GM19043 (cell line): ENCODE measurements around the gene PDZD2.
"Not testable (repeated sequence)": the region's sequence is repeated elsewhere in the genome, so short reads cannot be mapped to it uniquely, and the experiment has no call there.

Experiments used
- ATAC-seq: cut with Tn5 transposase; IDR thresholded peaks from one replicate; pipeline ENCODE4 v1.9.1; 2021; ENCODE audit warnings: low read depth; ENCODE audit not compliant: unreplicated experiment

The PDZD2 gene

GRCh38 chr5:32022638-32023037 lies 383.7 kb downstream of the PDZD2 start:
- ATAC-seq, result no peak

GRCh38 chr5:32023816-32024215 lies 384.9 kb downstream of the PDZD2 start:
- ATAC-seq, result no peak

- ATAC-seq, result no peak
These were observed 385.8 kb downstream of the PDZD2 start for GRCh38 chr5:32024751-32025150.

- ATAC-seq, result no peak
These were observed 388.3 kb downstream of the PDZD2 start for GRCh38 chr5:32027093-32027716.

GRCh38 chr5:32027717-32028458 lies 389.0 kb downstream of the PDZD2 start:
- no peak for ATAC-seq

- no peak for ATAC-seq
These were observed 390.3 kb downstream of the PDZD2 start for GRCh38 chr5:32029261-32029660.

GRCh38 chr5:32029781-32030180 lies 390.9 kb downstream of the PDZD2 start:
- ATAC-seq, result no peak

GRCh38 chr5:32030222-32030621 lies 391.3 kb downstream of the PDZD2 start:
- ATAC-seq, result no peak

- ATAC-seq, result no peak
These were observed 391.8 kb downstream of the PDZD2 start for GRCh38 chr5:32030686-32031085.

GRCh38 chr5:32031089-32031488 lies 392.2 kb downstream of the PDZD2 start:
- ATAC-seq, result no peak

GRCh38 chr5:32038523-32038922 lies 399.6 kb downstream of the PDZD2 start:
- no peak for ATAC-seq

GRCh38 chr5:32039133-32039532 lies 400.2 kb downstream of the PDZD2 start:
- ATAC-seq, result not testable (repeated sequence)

- ATAC-seq, result not testable (repeated sequence)
These were observed 400.7 kb downstream of the PDZD2 start for GRCh38 chr5:32039601-32040000.

GRCh38 chr5:32040181-32040695 lies 401.3 kb downstream of the PDZD2 start:
- not testable (repeated sequence) for ATAC-seq

- ATAC-seq, result no peak
These were observed 403.6 kb downstream of the PDZD2 start for GRCh38 chr5:32042551-32042961.

GRCh38 chr5:32043105-32043504 lies 404.2 kb downstream of the PDZD2 start:
- ATAC-seq, result no peak

- ATAC-seq, result no peak
These were observed 405.5 kb downstream of the PDZD2 start for GRCh38 chr5:32044434-32044833.

- ATAC-seq, result no peak
These were observed 406.0 kb downstream of the PDZD2 start for GRCh38 chr5:32044939-32045338.

GRCh38 chr5:32047056-32047455 lies 408.1 kb downstream of the PDZD2 start:
- ATAC-seq, result no peak

- ATAC-seq, result no peak
These were observed 412.9 kb downstream of the PDZD2 start for GRCh38 chr5:32051796-32052195.

GRCh38 chr5:32055891-32056866 lies 417.2 kb downstream of the PDZD2 start:
- no peak for ATAC-seq
